Liver (tissue), 9 donors: ENCODE results near the gene RNF182. TPM values are rescaled to one million over a fixed set of nuclear protein-coding genes. Genes with fewer than 3 reads are reported as not detected.

ENCODE experiments used
- DNase-seq: peaks from one replicate; pipeline ENCODE4 v3.0.0-alpha.2; 2017; ENCODE audit warnings: low spot score
- H3K27ac ChIP-seq, 2 donors: one replicate each; pipeline ENCODE4 v1.7.0; 2013; ENCODE audit warnings: inconsistent platforms in 2 of 2, low read length in 2 of 2, control low read depth in 1 of 2, low read depth in 1 of 2, mild to moderate bottlenecking in 1 of 2
- H3K27me3 ChIP-seq, 4 donors: one replicate each; pipeline versions ENCODE4 v1.6.1 to v1.7.0; 2013; ENCODE audit warnings: low read length in 3 of 4, inconsistent platforms in 1 of 4, mild to moderate bottlenecking in 1 of 4, moderate library complexity in 1 of 4; ENCODE audit not compliant: control insufficient read depth in 4 of 4, insufficient read depth in 4 of 4
- H3K36me3 ChIP-seq, 4 donors: one replicate each; pipeline versions ENCODE4 v1.6.1 to v1.7.0; 2013; ENCODE audit warnings: low read length in 3 of 4, mild to moderate bottlenecking in 3 of 4, low read depth in 1 of 4, moderate library complexity in 1 of 4; ENCODE audit not compliant: control insufficient read depth in 4 of 4, insufficient read depth in 3 of 4
- H3K4me1 ChIP-seq, 4 donors: one replicate each; pipeline versions ENCODE4 v1.6.1 to v1.7.0; 2013; ENCODE audit warnings: low read length in 3 of 4, mild to moderate bottlenecking in 3 of 4, moderate library complexity in 1 of 4; ENCODE audit not compliant: control insufficient read depth in 4 of 4, insufficient read depth in 4 of 4
- H3K4me3 ChIP-seq, 3 donors: one replicate each; pipeline versions ENCODE4 v1.6.1 to v1.7.0; 2013; ENCODE audit warnings: low read length in 3 of 3, control low read depth in 1 of 3, low read depth in 1 of 3, mild to moderate bottlenecking in 1 of 3
- H3K9ac ChIP-seq, 2 donors: one replicate each; pipeline ENCODE4 v1.7.0; 2013; ENCODE audit warnings: low read length in 2 of 2, mild to moderate bottlenecking in 2 of 2, moderate library complexity in 2 of 2, control low read depth in 1 of 2, low read depth in 1 of 2
- H3K9me3 ChIP-seq, 4 donors: one replicate each; pipeline versions ENCODE4 v1.6.1 to v1.7.0; 2013; ENCODE audit warnings: low read length in 3 of 4; ENCODE audit not compliant: control insufficient read depth in 4 of 4
- ATF3 ChIP-seq: IDR thresholded peaks from 2 replicates; pipeline ENCODE4 v1.6.1; 2016; ENCODE audit warnings: antibody characterized with exemption
- EGR1 ChIP-seq, 2 donors: IDR thresholded peaks; 2 replicates each; pipeline ENCODE4 v1.6.1; 2016 to 2018; ENCODE audit warnings: antibody characterized with exemption in 2 of 2, low read depth in 2 of 2
- FOXA1 ChIP-seq: IDR thresholded peaks from 2 replicates; pipeline ENCODE4 v1.6.1; 2016; ENCODE audit warnings: antibody characterized with exemption
- FOXA2 ChIP-seq: IDR thresholded peaks from 2 replicates; pipeline ENCODE4 v1.6.1; 2016; ENCODE audit warnings: antibody characterized with exemption
- GABPA ChIP-seq, 2 donors: IDR thresholded peaks in 1 of 2; conservative IDR thresholded peaks in 1 of 2; 2 replicates each; pipeline ENCODE4 v1.6.1; 2016; ENCODE audit warnings: antibody characterized with exemption in 2 of 2, mild to moderate bottlenecking in 1 of 2, moderate library complexity in 1 of 2
- HNF4A ChIP-seq, 2 donors: conservative IDR thresholded peaks; 2 replicates each; pipeline ENCODE4 v1.6.1; 2016; ENCODE audit warnings: antibody characterized with exemption in 2 of 2, mild to moderate bottlenecking in 2 of 2
- HNF4G ChIP-seq: IDR thresholded peaks from 2 replicates; pipeline ENCODE4 v1.6.1; 2016; ENCODE audit warnings: antibody characterized with exemption
- JUND ChIP-seq, 2 donors: IDR thresholded peaks; 2 replicates each; pipeline ENCODE4 v1.6.1; 2016; ENCODE audit warnings: antibody characterized with exemption in 2 of 2
- MAX ChIP-seq: IDR thresholded peaks from 2 replicates; pipeline ENCODE4 v1.6.1; 2016; ENCODE audit warnings: antibody characterized with exemption
- NR2F2 ChIP-seq: IDR thresholded peaks from 2 replicates; pipeline ENCODE4 v1.6.1; 2016; ENCODE audit warnings: antibody characterized with exemption
- RAD21 ChIP-seq, 2 donors: IDR thresholded peaks; 2 replicates each; pipeline ENCODE4 v1.6.1; 2016; ENCODE audit warnings: antibody characterized with exemption in 2 of 2, mild to moderate bottlenecking in 2 of 2
- RXRA ChIP-seq, 2 donors: IDR thresholded peaks; 2 replicates each; pipeline ENCODE4 v1.6.1; 2017 to 2018; ENCODE audit warnings: antibody characterized with exemption in 2 of 2, mild to moderate bottlenecking in 1 of 2
- SP1 ChIP-seq: IDR thresholded peaks from 2 replicates; pipeline ENCODE4 v1.6.1; 2018; ENCODE audit warnings: antibody characterized with exemption, mild to moderate bottlenecking
- TAF1 ChIP-seq: conservative IDR thresholded peaks from 2 replicates; pipeline ENCODE4 v1.6.1; 2016; ENCODE audit warnings: antibody characterized with exemption, mild to moderate bottlenecking
- YY1 ChIP-seq: IDR thresholded peaks from 2 replicates; pipeline ENCODE4 v1.6.1; 2016; ENCODE audit warnings: antibody characterized with exemption, mild to moderate bottlenecking
- ZBTB33 ChIP-seq: IDR thresholded peaks from 2 replicates; pipeline ENCODE4 v1.6.1; 2016; ENCODE audit warnings: antibody characterized with exemption
- WGBS: extraction: QIAGEN DNeasy Blood & Tissue Kit; methylation state at CpG from one replicate; pipeline ENCODE4 v1.1.7; 2013; 5-methylcytosine and 5-hydroxymethylcytosine counted together
- polyA plus RNA-seq, 2 donors: library from polyadenylated mRNA; stranded (reverse) in 1 of 2; unstranded in 1 of 2; fragments of 200-250 nt in 1 of 2; fragments of >200 nt in 1 of 2; fragmentation: Nextera tagmentation in 1 of 2; extraction: Ambion mirVana in 1 of 2; gene quantifications; one replicate each; pipeline versions ENCODE4 v1.2.1 to v1.2.3, GENCODE V29; 2013 to 2015
- total RNA-seq, 2 donors: library from RNA; depleted of rRNA; stranded (reverse); fragments of >200 nt; gene quantifications; one replicate each; pipeline ENCODE4 v1.2.3, GENCODE V29; 2014
- TF ChIP-seq, protein P1 (sequence below): IDR thresholded peaks from 2 replicates; pipeline ENCODE4 v1.6.1; 2016; ENCODE audit warnings: antibody characterized with exemption, mild to moderate bottlenecking
- TF ChIP-seq, protein P2 (sequence below): fragments of 150-350 bp; IDR thresholded peaks from 2 replicates; pipeline ENCODE4 v1.5.1; 2017; ENCODE audit warnings: improper control_type of control experiment, low read depth, low read length; ENCODE audit not compliant: missing input control
- donor health status: healthy.
- donor health status: healthy.
- donor health status: healthy.
- donor health status: healthy.
- donor health status: healthy.

The RNF182 gene
- total and polyA plus RNA-seq, 4 donors = 1.4 TPM; not detected in 3

GRCh38 chr6:14015964-14016363, 91.2 kb downstream of the RNF182 start (continued):
- TF ChIP-seq ATF3 = no peak

- H3K9me3 ChIP-seq = peaks cover 0 to 4% (median 0%) of the 10 kb centered on the region in 4 donors
- TF ChIP-seq RAD21 (IDR thresholded peaks at IDR 0.05) = no peak
- TF ChIP-seq, protein P1, sequence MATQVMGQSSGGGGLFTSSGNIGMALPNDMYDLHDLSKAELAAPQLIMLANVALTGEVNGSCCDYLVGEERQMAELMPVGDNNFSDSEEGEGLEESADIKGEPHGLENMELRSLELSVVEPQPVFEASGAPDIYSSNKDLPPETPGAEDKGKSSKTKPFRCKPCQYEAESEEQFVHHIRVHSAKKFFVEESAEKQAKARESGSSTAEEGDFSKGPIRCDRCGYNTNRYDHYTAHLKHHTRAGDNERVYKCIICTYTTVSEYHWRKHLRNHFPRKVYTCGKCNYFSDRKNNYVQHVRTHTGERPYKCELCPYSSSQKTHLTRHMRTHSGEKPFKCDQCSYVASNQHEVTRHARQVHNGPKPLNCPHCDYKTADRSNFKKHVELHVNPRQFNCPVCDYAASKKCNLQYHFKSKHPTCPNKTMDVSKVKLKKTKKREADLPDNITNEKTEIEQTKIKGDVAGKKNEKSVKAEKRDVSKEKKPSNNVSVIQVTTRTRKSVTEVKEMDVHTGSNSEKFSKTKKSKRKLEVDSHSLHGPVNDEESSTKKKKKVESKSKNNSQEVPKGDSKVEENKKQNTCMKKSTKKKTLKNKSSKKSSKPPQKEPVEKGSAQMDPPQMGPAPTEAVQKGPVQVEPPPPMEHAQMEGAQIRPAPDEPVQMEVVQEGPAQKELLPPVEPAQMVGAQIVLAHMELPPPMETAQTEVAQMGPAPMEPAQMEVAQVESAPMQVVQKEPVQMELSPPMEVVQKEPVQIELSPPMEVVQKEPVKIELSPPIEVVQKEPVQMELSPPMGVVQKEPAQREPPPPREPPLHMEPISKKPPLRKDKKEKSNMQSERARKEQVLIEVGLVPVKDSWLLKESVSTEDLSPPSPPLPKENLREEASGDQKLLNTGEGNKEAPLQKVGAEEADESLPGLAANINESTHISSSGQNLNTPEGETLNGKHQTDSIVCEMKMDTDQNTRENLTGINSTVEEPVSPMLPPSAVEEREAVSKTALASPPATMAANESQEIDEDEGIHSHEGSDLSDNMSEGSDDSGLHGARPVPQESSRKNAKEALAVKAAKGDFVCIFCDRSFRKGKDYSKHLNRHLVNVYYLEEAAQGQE = no peak
- TF ChIP-seq SP1 = no peak
- TF ChIP-seq GABPA (IDR thresholded peaks at IDR 0.05 in 1 of 2, conservative IDR thresholded peaks at IDR 0.05 in 1 of 2) = no peak
- no peak for TF ChIP-seq FOXA2
- no peak for TF ChIP-seq JUND (IDR thresholded peaks at IDR 0.05)
- no peak overlapping the region for H3K9ac ChIP-seq
- no peak overlapping the region for H3K27ac ChIP-seq
- H3K4me3 ChIP-seq = no peak overlapping the region
- 88% methylated on average over 12 of the region's 12 CpGs for WGBS
- H3K27me3 ChIP-seq = no peaks in the 10 kb centered on the region
- H3K4me1 ChIP-seq = no peaks in the 10 kb centered on the region
- no peaks in the 10 kb centered on the region for H3K36me3 ChIP-seq
- no peak for DNase-seq
These were observed 91.7 kb downstream of the RNF182 start for GRCh38 chr6:14016432-14016831.

- no peaks in the 10 kb centered on the region for H3K4me1 ChIP-seq
- no peak for DNase-seq
- H3K9me3 ChIP-seq = peaks cover 0 to 4% (median 0%) of the 10 kb centered on the region in 4 donors
- 60% methylated on average over 5 of the region's 5 CpGs for WGBS
- H3K9ac ChIP-seq = no peak overlapping the region
- H3K27ac ChIP-seq = no peak overlapping the region
- no peak overlapping the region for H3K4me3 ChIP-seq
- TF ChIP-seq HNF4G = no peak
- no peak for TF ChIP-seq ZBTB33
- TF ChIP-seq GABPA (IDR thresholded peaks at IDR 0.05 in 1 of 2, conservative IDR thresholded peaks at IDR 0.05 in 1 of 2) = no peak
- no peak for TF ChIP-seq RXRA (IDR thresholded peaks at IDR 0.05)
- TF ChIP-seq EGR1 (IDR thresholded peaks at IDR 0.05; ENCODE audit: low read depth in 2 of 2) = no peak
- TF ChIP-seq MAX = no peak
- no peak for TF ChIP-seq JUND (IDR thresholded peaks at IDR 0.05)
- no peak for TF ChIP-seq HNF4A (conservative IDR thresholded peaks at IDR 0.05)
- TF ChIP-seq, protein P2, sequence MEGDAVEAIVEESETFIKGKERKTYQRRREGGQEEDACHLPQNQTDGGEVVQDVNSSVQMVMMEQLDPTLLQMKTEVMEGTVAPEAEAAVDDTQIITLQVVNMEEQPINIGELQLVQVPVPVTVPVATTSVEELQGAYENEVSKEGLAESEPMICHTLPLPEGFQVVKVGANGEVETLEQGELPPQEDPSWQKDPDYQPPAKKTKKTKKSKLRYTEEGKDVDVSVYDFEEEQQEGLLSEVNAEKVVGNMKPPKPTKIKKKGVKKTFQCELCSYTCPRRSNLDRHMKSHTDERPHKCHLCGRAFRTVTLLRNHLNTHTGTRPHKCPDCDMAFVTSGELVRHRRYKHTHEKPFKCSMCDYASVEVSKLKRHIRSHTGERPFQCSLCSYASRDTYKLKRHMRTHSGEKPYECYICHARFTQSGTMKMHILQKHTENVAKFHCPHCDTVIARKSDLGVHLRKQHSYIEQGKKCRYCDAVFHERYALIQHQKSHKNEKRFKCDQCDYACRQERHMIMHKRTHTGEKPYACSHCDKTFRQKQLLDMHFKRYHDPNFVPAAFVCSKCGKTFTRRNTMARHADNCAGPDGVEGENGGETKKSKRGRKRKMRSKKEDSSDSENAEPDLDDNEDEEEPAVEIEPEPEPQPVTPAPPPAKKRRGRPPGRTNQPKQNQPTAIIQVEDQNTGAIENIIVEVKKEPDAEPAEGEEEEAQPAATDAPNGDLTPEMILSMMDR = no peak
- no peak for TF ChIP-seq ATF3
- TF ChIP-seq NR2F2 = no peak
- TF ChIP-seq TAF1 = no peak
- TF ChIP-seq YY1 = no peak
- TF ChIP-seq FOXA1 = no peak
- TF ChIP-seq RAD21 (IDR thresholded peaks at IDR 0.05) = no peak
- TF ChIP-seq SP1 = no peak
- no peak for TF ChIP-seq FOXA2
- TF ChIP-seq, protein P1 = no peak
- no peaks in the 10 kb centered on the region for H3K27me3 ChIP-seq
- no peaks in the 10 kb centered on the region for H3K36me3 ChIP-seq
These were observed 92.3 kb downstream of the RNF182 start for GRCh38 chr6:14016935-14017625.
